PC-3 (cell line): ENCODE measurements around the gene R3HDM4.

Source experiments
- EZH2 ChIP-seq: fragments of 300-600 bp; sonication (generic); IDR thresholded peaks from one replicate; pipeline ENCODE4 v1.6.1; 2017; ENCODE audit warnings: antibody characterized with exemption, mild to moderate bottlenecking, low read length; ENCODE audit not compliant: unreplicated experiment
- EZH2phosphoT487 ChIP-seq: fragments of 300-600 bp; sonication (generic); IDR thresholded peaks from 2 replicates; pipeline ENCODE4 v1.6.1; 2018; ENCODE audit warnings: mild to moderate bottlenecking, antibody characterized with exemption, low read length, borderline replicate concordance
- TF ChIP-seq, protein P1 (sequence below): fragments of 300-600 bp; sonication (generic); conservative IDR thresholded peaks from 2 replicates; pipeline ENCODE4 v1.5.1; 2017; ENCODE audit warnings: antibody characterized with exemption, low read depth, mild to moderate bottlenecking, low read length

DNA sequence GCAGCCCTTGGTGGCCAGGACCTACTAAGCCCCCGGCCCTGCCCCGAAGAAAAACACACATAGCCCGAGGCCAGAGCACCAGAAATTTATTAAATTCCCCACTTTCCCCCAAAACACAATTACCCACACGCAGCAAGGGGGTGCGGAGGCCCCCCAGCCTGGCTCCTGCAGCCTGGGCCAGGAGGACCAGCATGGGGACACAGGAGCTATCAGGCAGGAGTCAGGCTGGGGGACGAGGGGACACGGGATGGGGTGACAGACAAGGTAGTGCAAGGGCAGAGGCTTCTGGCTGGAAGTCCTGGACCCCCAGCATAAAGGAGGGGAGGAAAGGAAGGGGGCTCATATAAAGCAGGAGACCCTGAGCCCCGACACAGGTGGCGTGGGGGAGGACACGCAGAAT, 16.6 kb downstream of the R3HDM4 start:
- TF ChIP-seq EZH2, result no peak
- TF ChIP-seq, protein P1, sequence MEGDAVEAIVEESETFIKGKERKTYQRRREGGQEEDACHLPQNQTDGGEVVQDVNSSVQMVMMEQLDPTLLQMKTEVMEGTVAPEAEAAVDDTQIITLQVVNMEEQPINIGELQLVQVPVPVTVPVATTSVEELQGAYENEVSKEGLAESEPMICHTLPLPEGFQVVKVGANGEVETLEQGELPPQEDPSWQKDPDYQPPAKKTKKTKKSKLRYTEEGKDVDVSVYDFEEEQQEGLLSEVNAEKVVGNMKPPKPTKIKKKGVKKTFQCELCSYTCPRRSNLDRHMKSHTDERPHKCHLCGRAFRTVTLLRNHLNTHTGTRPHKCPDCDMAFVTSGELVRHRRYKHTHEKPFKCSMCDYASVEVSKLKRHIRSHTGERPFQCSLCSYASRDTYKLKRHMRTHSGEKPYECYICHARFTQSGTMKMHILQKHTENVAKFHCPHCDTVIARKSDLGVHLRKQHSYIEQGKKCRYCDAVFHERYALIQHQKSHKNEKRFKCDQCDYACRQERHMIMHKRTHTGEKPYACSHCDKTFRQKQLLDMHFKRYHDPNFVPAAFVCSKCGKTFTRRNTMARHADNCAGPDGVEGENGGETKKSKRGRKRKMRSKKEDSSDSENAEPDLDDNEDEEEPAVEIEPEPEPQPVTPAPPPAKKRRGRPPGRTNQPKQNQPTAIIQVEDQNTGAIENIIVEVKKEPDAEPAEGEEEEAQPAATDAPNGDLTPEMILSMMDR, result no peak
- TF ChIP-seq EZH2phosphoT487, result no peak
